A549 treated with AZD9567 at 1 μM for 4 hours (cell line): ENCODE results near the gene AHCYL1. TPM values are rescaled to one million over a fixed set of nuclear protein-coding genes. Genes with fewer than 3 reads are reported as not detected.

ENCODE experiments used
- total RNA-seq: library from RNA; stranded (reverse); fragments of 200-300 nt; extraction: Qiagen RNA extraction; gene quantifications from 5 replicates; pipeline ENCODE4 v1.2.3, GENCODE V29; 2022; ENCODE audit not compliant: insufficient read depth

The AHCYL1 gene
- total RNA-seq = 45.6 to 56.3 TPM (median 49.9 TPM) in 5 replicates

DNA sequence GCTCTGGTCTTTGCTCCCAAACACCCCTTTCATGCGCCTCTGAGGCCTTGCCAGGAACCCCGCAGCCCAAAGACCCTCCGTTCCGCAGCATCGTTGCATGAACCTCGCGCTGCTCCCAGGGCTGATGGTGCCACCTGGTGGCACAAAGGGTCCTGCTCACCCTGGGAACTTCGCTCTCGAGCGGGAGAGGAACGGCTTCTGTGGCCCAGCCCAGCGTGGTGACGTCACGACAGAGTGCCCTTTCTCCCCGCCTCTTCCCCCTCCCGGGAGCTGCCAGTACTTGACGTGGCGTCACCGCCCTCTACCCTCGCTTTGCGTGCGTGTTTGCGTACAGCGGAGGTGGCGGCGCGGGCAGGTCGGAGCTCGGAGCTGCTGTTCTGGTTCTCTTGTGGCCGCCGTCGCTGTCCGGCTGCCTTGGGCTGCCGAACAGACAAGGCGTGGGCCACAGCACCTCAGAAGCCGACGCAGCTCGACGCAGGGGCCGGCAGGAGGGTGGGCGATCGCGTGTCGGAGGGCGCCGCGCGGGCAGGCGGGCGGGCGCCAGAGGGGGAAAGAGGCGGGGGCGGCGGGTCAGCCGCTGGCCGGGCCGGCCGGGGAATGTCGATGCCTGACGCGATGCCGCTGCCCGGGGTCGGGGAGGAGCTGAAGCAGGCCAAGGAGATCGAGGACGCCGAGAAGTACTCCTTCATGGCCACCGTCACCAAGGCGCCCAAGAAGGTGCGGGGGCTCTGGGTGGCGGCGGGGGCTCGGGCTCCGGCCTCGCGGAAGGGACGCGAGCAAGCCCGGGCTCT, at the start of gene AHCYL1:
Gene AHCYL1, plus strand, starts transcription at position 310 of the 791 bp plus-strand sequence. Its CDS starts 288 bp downstream, at position 598.

DNA sequence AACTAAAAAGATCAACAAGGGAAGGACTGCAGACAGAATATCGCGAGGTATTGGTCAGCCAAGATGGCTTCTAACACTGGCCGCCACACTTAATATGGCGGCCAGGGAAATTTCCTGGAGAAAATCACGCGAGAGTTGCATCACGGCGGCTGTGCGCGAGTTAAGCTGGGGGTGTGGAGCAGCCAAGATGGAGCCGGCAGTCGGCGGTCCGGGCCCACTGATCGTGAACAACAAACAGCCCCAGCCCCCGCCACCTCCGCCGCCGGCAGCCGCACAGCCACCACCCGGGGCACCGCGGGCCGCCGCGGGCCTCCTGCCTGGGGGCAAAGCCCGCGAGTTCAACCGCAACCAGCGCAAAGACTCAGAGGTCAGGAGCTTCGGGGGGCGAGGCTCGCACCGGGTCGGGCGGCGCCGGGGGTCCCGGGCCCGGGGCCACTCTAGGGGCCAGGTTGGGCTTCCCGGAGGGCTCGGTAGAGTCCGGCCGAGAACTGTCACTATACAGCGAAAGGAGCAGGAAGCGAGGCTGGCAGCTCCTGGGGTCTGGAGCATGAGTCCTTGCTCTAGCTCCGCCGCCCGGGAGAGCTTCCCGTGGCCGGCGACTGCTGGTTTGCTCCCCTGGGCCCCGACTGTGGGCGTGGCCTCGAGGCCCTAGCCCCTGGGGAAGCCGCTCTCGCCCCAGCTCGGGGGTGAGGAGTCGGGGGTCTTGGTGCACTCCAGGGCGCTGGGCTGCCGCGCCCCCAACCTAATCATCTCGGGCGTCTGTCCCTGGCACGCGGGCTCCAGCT, 50.1 kb downstream of the AHCYL1 start, which contains the start of gene STRIP1:
Gene STRIP1, plus strand, starts transcription at position 174 of the 785 bp plus-strand sequence. Its CDS starts 14 bp downstream, at position 188.

DNA sequence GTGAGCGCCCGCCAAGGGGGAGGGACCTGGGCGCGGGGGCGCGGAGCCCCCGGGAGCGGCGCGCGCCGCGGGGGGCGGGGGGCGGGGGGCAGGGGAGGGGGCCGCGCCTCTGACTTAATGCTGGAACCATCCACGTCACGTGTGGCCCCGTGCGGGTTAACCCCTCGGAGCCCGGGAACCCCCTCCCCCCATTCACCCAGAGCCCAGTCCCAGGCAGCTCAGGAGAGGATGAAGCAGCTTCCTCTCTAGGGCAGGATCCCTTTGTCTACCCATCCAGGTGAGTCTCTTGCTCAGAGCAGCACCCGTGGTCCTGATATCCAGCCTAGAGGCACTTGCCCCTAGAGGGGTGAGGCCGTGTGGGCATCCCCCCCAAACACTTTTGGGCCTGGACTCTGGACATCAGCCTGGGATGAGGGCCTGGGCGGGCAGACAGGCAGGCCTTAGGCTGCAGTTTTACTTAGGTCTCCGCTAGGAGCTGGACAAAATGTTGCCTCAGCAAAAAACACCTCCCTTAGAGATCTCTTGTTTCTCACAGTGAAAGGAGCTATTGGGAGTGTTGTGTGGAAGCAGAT, 86.2 kb downstream of the AHCYL1 start, which contains the start of gene ALX3:
Gene ALX3, minus strand, starts transcription at position 2 of the 572 bp plus-strand sequence. CDS start 60 bp downstream, outside the sequence.

Other genes starting within 250 kb of the AHCYL1 start
- gene GSTM3, start 243.7 kb upstream of the AHCYL1 start, total RNA-seq = 23.3 to 36.3 TPM (median 24.1 TPM) in 5 replicates
- gene EPS8L3, start 220.8 kb upstream of the AHCYL1 start, total RNA-seq = 0.42 to 0.91 TPM (median 0.59 TPM) in 4 of 5 replicates, not detected in the other
- 13.3 to 14.9 TPM (median 14.6 TPM) in 5 replicates for gene CSF1, start 73.9 kb upstream of the AHCYL1 start, total RNA-seq
- 7.9 to 15.7 TPM (median 14.2 TPM) in 5 replicates for gene STRIP1, start 49.9 kb downstream of the AHCYL1 start, total RNA-seq
- not detected in 5 replicates for gene ALX3, start 85.9 kb downstream of the AHCYL1 start, total RNA-seq
- gene UBL4B, start 127.7 kb downstream of the AHCYL1 start, total RNA-seq = 0.07 TPM in 1 of 5 replicates, not detected in the others
- 4.1 to 5.5 TPM (median 5.1 TPM) in 5 replicates for gene SLC6A17, start 165.7 kb downstream of the AHCYL1 start, total RNA-seq
- gene KCNC4, start 225.5 kb downstream of the AHCYL1 start, total RNA-seq = 2.1 to 3.3 TPM (median 3.1 TPM) in 5 replicates